ENCODE measurements around the gene RHOG. TPM values are rescaled to one million over a fixed set of nuclear protein-coding genes. Genes with fewer than 3 reads are reported as not detected.

Gene RHOG
- total RNA-seq, 2 donors from 2014 or later: 10.9 to 15.8 TPM

GRCh38 chr11:3843326-3843725, 2.6 kb upstream of the RHOG start:
- Histone ChIP-seq H3K4me1 (peaks cover 25% of the 10 kb centered on the region), H3K4me3 (no peak overlapping the region), H3K9me3 (no peaks in the 10 kb centered on the region), H3K27ac (no peak overlapping the region), H3K36me3 (replicated peaks in 1 of 2; ENCODE audit: insufficient read depth in 1 of 2, low read depth in 2 of 2) (no peaks in the 10 kb centered on the region), H3K27me3 (no peaks in the 10 kb centered on the region)
- no peak for DNase-seq
- WGBS, 2 donors: 69 to 84% methylated on average over 3 of the region's 3 CpGs
- intact Hi-C loops (cut with DNase I): no loop called here
- TF ChIP-seq POLR2A (IDR thresholded peaks at IDR 0.05) (no peak), CTCF (IDR thresholded peaks at IDR 0.05) (no peak)
- ATAC-seq: no peak

GRCh38 chr11:3841426-3842350, 929 bp upstream of the RHOG start:
- no peaks in the 10 kb centered on the region for H3K36me3 ChIP-seq (replicated peaks in 1 of 2; ENCODE audit: insufficient read depth in 1 of 2, low read depth in 2 of 2)
- TF ChIP-seq CTCF (IDR thresholded peaks at IDR 0.05): peak; percentile 48 to 84 (median 67)
- peak; percentile 41 to 74 (median 71) for TF ChIP-seq POLR2A (IDR thresholded peaks at IDR 0.05)
- peaks cover 35% of the 10 kb centered on the region for H3K4me1 ChIP-seq
- peak overlapping the region; percentile 65 to 96 for H3K4me3 ChIP-seq
- ATAC-seq (peak; percentile 77), DNase-seq (peak; percentile 82 to 88 (median 84))
- intact Hi-C loops (cut with DNase I): no loop called here
- 22 to 43% methylated on average over 23 to 43 of the region's 44 CpGs for WGBS, 2 donors
- no peaks in the 10 kb centered on the region for H3K27me3 ChIP-seq
- H3K27ac ChIP-seq: peak overlapping the region; percentile 86 to 96 (median 90)
- no peaks in the 10 kb centered on the region for H3K9me3 ChIP-seq

- Histone ChIP-seq H3K9me3 (no peaks in the 10 kb centered on the region), H3K27me3 (no peaks in the 10 kb centered on the region), H3K4me3 (peak overlapping the region; percentile 65 to 96), H3K27ac (peak overlapping the region; percentile 86 to 96 (median 90)), H3K4me1 (peaks cover 35% of the 10 kb centered on the region), H3K36me3 (replicated peaks in 1 of 2; ENCODE audit: insufficient read depth in 1 of 2, low read depth in 2 of 2) (no peaks in the 10 kb centered on the region)
- DNase-seq (no peak), ATAC-seq (peak; percentile 61)
- intact Hi-C loops (cut with DNase I): no loop called here
- TF ChIP-seq POLR2A (IDR thresholded peaks at IDR 0.05) (peak in 1 of 3 donors; percentile 17), CTCF (IDR thresholded peaks at IDR 0.05) (no peak)
- WGBS, 2 donors: 3 to 5% methylated on average over 18 to 46 of the region's 46 CpGs
Measured at GRCh38 chr11:3840004-3840869, 522 bp downstream of the RHOG start.

- Histone ChIP-seq H3K4me3 (no peak overlapping the region), H3K27ac (peak overlapping the region in 2 of 4 donors; percentile 12 to 96), H3K36me3 (replicated peaks in 1 of 2; ENCODE audit: insufficient read depth in 1 of 2, low read depth in 2 of 2) (no peaks in the 10 kb centered on the region), H3K27me3 (no peaks in the 10 kb centered on the region), H3K9me3 (no peaks in the 10 kb centered on the region), H3K4me1 (peaks cover 35% of the 10 kb centered on the region)
- intact Hi-C loops (cut with DNase I): no loop called here
- ATAC-seq (no peak), DNase-seq (no peak)
- 77 to 84% methylated on average over 2 of the region's 2 CpGs for WGBS, 2 donors
- no peak for TF ChIP-seq POLR2A (IDR thresholded peaks at IDR 0.05)
- TF ChIP-seq CTCF (IDR thresholded peaks at IDR 0.05): no peak
Measured at GRCh38 chr11:3838504-3838903, 2.3 kb downstream of the RHOG start.
